ENCODE results near the gene HACE1.

HACE1 gene

DNA sequence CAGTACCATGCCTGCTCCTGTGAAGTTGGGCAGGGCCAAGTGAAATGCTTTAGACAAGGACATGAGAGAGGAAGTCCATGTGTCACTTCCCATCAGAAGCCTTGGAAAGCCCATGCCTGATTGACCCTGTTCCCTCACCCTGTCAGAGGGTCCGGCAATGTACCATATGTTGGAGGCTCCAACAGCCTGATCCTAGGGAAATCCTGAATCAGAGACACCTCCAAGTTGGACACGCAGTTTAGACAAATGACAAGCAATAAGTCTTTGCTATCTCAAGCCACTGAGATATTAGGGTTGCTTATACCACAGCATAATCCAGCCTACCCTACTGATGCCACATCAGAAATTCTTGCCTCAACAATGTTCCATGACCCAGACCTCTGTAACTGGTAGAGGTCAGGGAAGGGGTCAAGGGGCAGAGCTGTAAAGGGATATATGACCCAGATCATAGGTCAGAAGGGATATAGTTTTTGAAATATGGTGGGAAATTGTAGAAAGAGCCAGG is 174.8 kb downstream of the HACE1 start:
- H3K27ac ChIP-seq (replicated peaks): no peak overlapping the region
- no peak for TF ChIP-seq POLR2AphosphoS5 (IDR thresholded peaks at IDR 0.05; ENCODE audit: low read depth)
- TF ChIP-seq, protein P1, sequence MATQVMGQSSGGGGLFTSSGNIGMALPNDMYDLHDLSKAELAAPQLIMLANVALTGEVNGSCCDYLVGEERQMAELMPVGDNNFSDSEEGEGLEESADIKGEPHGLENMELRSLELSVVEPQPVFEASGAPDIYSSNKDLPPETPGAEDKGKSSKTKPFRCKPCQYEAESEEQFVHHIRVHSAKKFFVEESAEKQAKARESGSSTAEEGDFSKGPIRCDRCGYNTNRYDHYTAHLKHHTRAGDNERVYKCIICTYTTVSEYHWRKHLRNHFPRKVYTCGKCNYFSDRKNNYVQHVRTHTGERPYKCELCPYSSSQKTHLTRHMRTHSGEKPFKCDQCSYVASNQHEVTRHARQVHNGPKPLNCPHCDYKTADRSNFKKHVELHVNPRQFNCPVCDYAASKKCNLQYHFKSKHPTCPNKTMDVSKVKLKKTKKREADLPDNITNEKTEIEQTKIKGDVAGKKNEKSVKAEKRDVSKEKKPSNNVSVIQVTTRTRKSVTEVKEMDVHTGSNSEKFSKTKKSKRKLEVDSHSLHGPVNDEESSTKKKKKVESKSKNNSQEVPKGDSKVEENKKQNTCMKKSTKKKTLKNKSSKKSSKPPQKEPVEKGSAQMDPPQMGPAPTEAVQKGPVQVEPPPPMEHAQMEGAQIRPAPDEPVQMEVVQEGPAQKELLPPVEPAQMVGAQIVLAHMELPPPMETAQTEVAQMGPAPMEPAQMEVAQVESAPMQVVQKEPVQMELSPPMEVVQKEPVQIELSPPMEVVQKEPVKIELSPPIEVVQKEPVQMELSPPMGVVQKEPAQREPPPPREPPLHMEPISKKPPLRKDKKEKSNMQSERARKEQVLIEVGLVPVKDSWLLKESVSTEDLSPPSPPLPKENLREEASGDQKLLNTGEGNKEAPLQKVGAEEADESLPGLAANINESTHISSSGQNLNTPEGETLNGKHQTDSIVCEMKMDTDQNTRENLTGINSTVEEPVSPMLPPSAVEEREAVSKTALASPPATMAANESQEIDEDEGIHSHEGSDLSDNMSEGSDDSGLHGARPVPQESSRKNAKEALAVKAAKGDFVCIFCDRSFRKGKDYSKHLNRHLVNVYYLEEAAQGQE (IDR thresholded peaks at IDR 0.05; ENCODE audit: insufficient replicate concordance, low read depth): no peak
- TF ChIP-seq SPI1 (IDR thresholded peaks at IDR 0.05; ENCODE audit: borderline replicate concordance, low read depth): 0 out of 2 replicates have a peak, but pooled peaks have one; percentile 2
- TF ChIP-seq, protein P2, sequence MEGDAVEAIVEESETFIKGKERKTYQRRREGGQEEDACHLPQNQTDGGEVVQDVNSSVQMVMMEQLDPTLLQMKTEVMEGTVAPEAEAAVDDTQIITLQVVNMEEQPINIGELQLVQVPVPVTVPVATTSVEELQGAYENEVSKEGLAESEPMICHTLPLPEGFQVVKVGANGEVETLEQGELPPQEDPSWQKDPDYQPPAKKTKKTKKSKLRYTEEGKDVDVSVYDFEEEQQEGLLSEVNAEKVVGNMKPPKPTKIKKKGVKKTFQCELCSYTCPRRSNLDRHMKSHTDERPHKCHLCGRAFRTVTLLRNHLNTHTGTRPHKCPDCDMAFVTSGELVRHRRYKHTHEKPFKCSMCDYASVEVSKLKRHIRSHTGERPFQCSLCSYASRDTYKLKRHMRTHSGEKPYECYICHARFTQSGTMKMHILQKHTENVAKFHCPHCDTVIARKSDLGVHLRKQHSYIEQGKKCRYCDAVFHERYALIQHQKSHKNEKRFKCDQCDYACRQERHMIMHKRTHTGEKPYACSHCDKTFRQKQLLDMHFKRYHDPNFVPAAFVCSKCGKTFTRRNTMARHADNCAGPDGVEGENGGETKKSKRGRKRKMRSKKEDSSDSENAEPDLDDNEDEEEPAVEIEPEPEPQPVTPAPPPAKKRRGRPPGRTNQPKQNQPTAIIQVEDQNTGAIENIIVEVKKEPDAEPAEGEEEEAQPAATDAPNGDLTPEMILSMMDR (IDR thresholded peaks at IDR 0.05; ENCODE audit: insufficient read depth, low read length): no peak
- no peak for TF ChIP-seq GABPA (IDR thresholded peaks at IDR 0.05; ENCODE audit: low read depth)
- no peaks in the 10 kb centered on the region for H3K27me3 ChIP-seq (ENCODE audit: insufficient read depth, poor library complexity, severe bottlenecking)
- no peak for DNase-seq (ENCODE audit: low read depth in 1 of 2, low spot score in 1 of 2)
- H3K4me3 ChIP-seq (replicated peaks; ENCODE audit: insufficient read depth, low read length): no peak overlapping the region

DNA sequence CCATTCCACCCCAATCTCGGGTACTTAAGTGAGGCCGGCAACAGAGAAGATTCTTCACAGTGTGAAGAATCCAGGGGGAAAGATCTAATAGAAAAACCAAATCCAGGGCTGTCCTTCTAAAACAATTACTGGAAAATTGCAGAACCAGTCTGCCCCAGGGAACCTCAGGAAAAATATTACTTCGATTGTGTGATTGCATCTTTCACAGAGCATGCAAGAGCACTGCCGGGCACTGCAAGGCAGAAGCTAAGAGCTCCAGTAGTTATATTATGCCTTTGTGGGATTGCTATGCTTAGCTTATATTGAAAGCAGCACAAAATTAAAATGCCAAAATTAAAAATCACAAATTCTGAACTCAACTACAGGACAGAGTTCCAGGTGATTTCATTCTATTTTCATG is 175.9 kb downstream of the HACE1 start:
- no peak overlapping the region for H3K27ac ChIP-seq (replicated peaks)
- no peak overlapping the region for H3K4me3 ChIP-seq (replicated peaks; ENCODE audit: insufficient read depth, low read length)
- H3K27me3 ChIP-seq (ENCODE audit: insufficient read depth, poor library complexity, severe bottlenecking): no peaks in the 10 kb centered on the region
- no peak for DNase-seq (ENCODE audit: low read depth in 1 of 2, low spot score in 1 of 2)
- TF ChIP-seq, protein P1 (IDR thresholded peaks at IDR 0.05; ENCODE audit: insufficient replicate concordance, low read depth): no peak
- TF ChIP-seq SPI1 (IDR thresholded peaks at IDR 0.05; ENCODE audit: borderline replicate concordance, low read depth) (no peak), POLR2AphosphoS5 (IDR thresholded peaks at IDR 0.05; ENCODE audit: low read depth) (no peak), GABPA (IDR thresholded peaks at IDR 0.05; ENCODE audit: low read depth) (no peak)
- TF ChIP-seq, protein P2 (IDR thresholded peaks at IDR 0.05; ENCODE audit: insufficient read depth, low read length): no peak

DNA sequence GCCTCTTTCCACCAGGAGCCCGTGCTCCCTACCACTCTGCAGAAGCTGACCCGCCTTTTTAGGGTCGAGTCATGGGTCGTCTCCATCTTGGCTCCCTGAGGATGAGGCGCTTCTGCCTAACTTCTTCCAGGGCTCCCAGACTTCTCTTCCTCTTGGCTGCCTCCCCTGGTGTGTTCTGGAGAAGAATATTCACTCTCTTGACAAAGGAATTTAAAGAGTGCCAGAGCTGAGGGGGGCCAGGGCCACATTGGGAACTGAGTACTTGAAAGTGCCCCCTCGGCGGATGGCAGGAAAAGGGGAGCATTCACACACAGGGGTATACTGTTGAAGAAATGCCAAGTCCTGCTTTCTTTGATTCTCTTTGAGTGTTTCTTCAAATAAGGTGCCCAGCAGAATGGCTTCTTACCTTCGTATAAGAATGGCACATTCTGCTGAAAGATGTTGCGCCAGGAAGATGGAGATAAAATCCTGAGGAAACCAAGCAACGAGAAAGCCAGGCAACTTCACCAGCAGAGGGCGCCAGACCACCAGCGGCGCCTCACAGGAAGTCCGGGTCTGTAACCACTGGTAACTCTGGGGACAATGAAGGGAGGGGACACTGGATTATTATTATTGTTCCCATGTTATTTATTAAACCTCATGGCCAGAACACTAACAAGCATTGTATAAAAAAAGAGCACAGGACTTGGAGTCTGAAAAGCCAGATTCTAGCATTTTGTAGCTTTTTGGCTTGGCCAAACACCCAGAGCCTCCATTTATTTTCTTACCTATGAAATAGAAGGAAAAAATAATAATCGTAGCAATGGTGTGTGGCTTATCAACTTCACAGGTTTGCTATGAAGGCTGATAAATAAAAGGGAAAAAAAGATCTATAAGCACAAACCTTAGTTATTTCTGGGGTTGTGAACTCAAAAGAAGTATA is 176.7 kb downstream of the HACE1 start:
- no peak overlapping the region for H3K4me3 ChIP-seq (replicated peaks; ENCODE audit: insufficient read depth, low read length)
- no peak overlapping the region for H3K27ac ChIP-seq (replicated peaks)
- TF ChIP-seq, protein P2 (IDR thresholded peaks at IDR 0.05; ENCODE audit: insufficient read depth, low read length): peak; percentile 85
- TF ChIP-seq SPI1 (IDR thresholded peaks at IDR 0.05; ENCODE audit: borderline replicate concordance, low read depth): peak; percentile 15; the same call in 1 of the 2 replicates
- TF ChIP-seq, protein P1 (IDR thresholded peaks at IDR 0.05; ENCODE audit: insufficient replicate concordance, low read depth): no peak
- TF ChIP-seq POLR2AphosphoS5 (IDR thresholded peaks at IDR 0.05; ENCODE audit: low read depth): no peak
- TF ChIP-seq GABPA (IDR thresholded peaks at IDR 0.05; ENCODE audit: low read depth): peak; percentile 66
- no peaks in the 10 kb centered on the region for H3K27me3 ChIP-seq (ENCODE audit: insufficient read depth, poor library complexity, severe bottlenecking)
- peak; percentile 43 to 71 for DNase-seq (ENCODE audit: low read depth in 1 of 2, low spot score in 1 of 2)

Measured in HL-60 (cell line).